GM19035 (cell line): ENCODE data around the gene AMACR.
A peak's percentile ranks its signal among the peaks of the same experiment; 100 is the strongest.

Source experiments
- ATAC-seq: cut with Tn5 transposase; IDR thresholded peaks from one replicate; pipeline ENCODE4 v1.9.1; 2021; ENCODE audit not compliant: unreplicated experiment

The AMACR gene

DNA sequence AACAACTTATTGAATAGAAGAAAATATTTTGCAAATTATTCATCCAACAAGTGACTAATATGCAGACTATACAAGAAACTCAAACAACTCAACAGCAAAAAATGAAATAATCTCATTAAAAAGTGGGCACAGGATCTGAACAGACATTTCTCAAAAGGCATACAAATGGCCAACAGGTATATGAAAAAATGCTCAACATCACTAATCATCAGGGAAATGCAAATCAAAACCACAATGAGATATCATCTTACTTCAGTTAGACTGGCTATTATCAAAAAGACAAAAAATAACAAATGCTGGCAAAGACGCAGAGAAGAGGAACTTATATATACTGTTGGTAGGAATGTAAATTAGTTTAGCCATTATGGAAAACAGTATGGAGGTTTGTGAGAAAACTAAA is 1.8 kb upstream of the AMACR start:
- no peak for ATAC-seq

GRCh38 chr5:34008802-34009201 is 952 bp upstream of the AMACR start:
- ATAC-seq: no peak

GRCh38 chr5:34007201-34007620 is 639 bp downstream of the AMACR start:
- ATAC-seq: no peak

DNA sequence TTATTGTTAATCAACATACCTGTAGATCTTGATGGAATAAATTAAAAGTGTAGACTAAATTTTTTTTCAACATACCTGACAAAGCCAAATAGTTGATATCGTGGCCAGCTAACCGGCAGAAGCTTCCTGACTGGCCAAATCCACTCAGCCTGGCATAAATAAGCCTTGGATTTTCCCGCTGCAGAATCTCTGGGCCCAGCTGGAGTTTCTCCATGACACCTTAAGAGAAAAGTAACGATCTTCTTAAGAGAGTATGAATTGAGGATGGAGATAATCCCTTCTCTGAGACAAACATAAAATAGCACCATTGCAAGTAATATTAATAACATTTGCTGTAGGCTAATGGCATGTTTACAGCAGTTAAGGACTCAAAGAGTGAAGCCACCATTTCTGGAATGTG is 2.2 kb downstream of the AMACR start:
- no peak for ATAC-seq

DNA sequence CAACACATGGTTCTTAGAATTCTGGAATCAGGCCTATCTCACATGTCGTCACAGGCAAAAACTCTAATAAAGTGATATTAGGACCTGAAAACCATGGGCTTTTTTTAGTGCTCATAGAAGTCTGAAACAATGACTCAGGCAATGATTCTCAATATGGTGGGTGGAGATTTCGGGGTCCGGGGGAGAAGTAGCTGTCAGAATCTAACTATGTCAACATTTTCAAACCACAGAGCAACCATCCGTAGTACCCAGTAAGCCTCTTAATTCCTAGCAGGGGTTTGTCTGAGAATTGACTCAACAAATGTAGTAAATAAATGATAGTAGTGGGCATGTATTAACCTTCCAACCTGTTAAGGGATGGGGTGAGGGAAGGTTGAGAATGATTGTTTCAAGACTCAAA is 2.6 kb downstream of the AMACR start:
- ATAC-seq: no peak

GRCh38 chr5:34003941-34004340 is 3.9 kb downstream of the AMACR start:
- no peak for ATAC-seq

GRCh38 chr5:34002629-34003328 is 5.1 kb downstream of the AMACR start:
- no peak for ATAC-seq

DNA sequence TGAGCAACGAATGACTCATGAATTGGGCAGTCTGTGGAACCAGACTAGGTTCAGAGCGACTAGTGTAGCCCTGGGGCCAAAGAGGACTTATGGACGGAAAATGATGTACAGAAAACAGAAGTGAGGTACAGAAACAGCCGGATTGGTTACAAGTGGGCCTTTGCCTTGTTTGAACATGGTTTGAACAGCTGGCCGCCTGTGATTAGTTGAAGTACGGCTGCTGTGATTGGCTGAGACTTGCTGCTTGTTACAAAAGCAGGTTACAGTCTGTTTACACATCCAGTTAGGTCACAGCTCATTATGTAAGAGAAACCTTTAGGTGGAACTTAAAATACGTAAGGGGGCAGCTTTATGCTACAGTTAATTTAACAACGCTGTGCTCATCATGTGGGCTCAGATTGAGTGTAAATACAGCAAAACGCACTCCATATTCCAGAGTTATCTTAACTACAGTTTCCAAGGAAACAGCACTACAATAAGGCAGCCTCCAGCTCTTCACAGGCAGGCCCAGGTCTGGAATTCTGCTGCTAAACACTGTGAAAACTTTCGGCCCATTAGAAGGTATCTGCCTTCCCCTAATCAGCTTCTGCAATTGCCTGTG is 6.5 kb downstream of the AMACR start:
- no peak for ATAC-seq

GRCh38 chr5:33999978-34000377 is 7.9 kb downstream of the AMACR start:
- ATAC-seq: no peak

GRCh38 chr5:33997331-33997983 is 10.4 kb downstream of the AMACR start:
- ATAC-seq: peak; percentile 63

- ATAC-seq: no peak
Measured at GRCh38 chr5:33995865-33996264, 12.0 kb downstream of the AMACR start.

DNA sequence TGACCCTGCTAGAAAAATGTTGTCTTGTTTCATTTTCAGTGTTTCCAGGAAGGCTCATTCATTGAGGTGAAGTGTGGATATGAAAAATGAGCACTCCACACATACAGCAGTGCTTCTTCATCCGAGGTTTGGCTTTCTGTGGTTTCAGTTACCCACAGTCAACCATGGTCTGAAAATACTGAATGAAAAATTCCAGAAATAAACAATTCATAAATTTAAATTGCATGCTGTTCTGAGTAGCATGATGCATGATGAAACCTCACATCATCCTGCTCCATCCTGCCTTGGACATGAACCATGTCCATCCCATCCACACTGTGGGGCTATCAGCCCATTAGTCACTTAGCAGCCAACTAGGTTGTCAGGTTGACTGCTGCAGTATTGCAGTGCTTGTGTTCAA is 13.0 kb downstream of the AMACR start:
- ATAC-seq: no peak

DNA sequence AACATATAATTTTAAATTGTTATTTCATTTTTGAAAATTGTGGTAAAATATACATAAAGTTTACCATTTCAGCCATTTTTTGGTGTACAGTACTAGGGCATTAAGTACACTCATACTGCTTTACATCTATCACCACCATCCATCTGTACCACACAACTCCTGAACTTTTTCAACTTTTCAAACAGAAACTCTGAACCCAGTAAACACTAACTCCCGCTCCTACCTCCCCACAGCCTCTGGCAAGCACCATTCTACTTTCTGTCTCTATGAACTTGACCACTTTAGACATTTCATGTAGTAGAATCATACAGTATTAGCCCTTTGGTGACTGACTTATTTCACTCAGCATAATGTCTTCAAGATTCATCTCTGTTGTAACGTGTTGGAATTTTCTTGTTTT is 15.0 kb downstream of the AMACR start:
- ATAC-seq: no peak

- no peak for ATAC-seq
Measured at GRCh38 chr5:33985447-33985846, 22.4 kb downstream of the AMACR start.

DNA sequence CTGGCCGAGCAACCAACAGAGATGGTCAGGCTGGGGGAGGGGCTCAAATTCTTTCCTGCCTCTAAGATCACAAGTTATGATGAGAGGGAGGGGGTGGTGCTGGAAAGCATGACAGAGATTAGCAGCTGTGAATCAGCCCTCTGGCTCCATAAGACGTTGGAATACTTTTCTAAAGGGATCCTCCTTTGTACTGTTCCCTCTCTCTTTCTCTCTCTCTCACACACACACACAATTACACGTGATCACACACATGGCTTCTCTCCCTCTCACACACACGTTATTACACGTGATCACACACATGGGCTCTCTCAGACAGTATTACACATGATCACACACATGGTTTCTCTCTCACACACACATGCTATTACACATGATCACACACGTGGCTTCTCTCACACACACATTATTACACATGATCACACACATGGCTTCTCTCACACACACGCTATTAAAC is 23.2 kb downstream of the AMACR start, which contains the start of gene SLC45A2:
SLC45A2 (minus strand) TSS at position 23 of the 454 bp plus-strand sequence. CDS start 110 bp downstream, outside the sequence.
- ATAC-seq: no peak

DNA sequence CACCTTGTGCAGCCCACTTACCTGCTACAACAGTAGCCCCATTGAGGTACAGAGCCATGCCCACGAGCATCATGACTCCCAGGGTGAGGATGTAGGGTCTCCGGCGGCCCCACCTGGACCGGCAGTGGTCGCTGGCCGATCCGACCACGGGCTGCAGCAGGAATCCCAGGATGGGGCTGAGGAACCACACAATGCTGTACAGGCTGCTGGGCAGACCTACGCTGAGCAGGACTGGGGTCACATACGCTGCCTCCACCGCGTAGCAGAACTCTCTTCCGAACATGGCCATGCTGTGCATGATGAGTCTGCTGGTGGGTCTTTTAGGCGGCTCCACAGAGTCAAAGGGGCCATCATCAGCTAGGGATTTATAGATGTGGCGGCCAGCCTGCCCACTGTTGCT is 23.7 kb downstream of the AMACR start:
- no peak for ATAC-seq

- ATAC-seq: no peak
Measured at GRCh38 chr5:33981408-33982162, 26.3 kb downstream of the AMACR start.

- no peak for ATAC-seq
Measured at GRCh38 chr5:33980030-33980429, 27.8 kb downstream of the AMACR start.

DNA sequence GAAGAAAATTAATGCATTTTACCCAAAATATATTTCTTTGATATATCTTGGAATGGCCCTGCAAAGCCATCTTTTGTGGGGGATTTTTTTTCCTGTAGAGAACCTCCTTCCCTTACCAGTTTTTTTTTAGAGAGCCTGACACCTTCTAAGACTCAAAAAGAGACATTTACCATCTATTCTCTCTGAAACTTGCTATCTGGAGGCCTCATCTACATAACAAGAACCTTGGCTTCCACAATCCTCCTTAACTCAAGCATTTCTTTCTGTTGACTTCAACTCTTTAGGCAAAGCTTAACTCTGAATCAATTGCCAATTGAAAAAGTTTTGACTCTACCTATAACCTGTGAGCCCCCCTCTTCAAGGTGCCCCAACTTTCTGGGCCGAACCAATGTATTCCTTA is 29.5 kb downstream of the AMACR start:
- no peak for ATAC-seq

DNA sequence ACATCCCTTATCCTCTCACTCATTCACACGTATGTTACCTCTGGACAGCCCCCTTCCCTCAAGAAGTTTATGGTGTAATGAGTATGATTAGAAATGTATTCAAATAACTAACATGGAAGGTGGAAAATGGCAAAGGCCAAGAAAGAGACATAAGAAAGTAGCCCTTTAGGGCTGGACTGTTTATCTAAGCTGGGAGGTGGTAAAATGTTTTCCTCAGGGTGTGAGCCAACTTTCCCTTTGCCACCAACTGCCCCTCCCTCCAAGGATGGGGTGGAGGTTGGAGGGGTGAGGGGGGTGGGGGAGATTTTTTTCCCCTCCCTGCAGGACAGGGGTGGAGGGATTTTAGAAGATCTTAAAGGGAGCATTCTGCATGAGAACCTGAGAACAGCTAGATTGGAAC is 31.5 kb downstream of the AMACR start:
- no peak for ATAC-seq

DNA sequence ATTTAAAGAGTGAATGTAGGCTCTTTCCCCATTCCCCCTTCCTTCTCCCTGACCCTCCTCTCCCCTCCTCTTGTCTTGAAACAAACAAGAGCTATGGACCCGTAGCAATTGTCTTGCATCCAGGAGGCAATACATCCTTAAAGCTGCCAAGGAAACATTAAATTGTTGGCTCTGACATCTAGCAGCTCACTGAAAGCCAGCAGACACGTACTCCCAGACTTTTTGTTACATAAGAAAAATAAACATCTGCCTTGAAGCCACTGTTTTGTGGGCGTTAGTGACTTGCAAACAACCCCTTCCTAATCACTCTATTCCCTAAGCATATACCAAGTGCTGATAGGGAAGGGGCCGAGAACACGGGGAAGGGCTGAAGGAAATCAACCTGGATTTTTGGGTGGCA is 32.0 kb downstream of the AMACR start:
- no peak for ATAC-seq
